Measurements from ENCODE around the gene FSTL5.

Gene FSTL5

GRCh38 chr4:161657616-161658015 is 506.2 kb downstream of the FSTL5 start:
- Histone ChIP-seq H3K4me3 (ENCODE audit: low read length in 2 of 2) (no peak overlapping the region), H3K4me2 (ENCODE audit: insufficient read depth, low read length, poor library complexity, severe bottlenecking) (no peak overlapping the region), H2BK12ac (ENCODE audit: low read length) (no peak overlapping the region), H2AFZ (ENCODE audit: low read length) (no peak overlapping the region), H4K91ac (ENCODE audit: low read depth, low read length, poor library complexity) (no peak overlapping the region), H2BK5ac (ENCODE audit: low read length) (no peak overlapping the region), H3K27me3 (ENCODE audit: control insufficient read depth in 3 of 3, insufficient read depth in 3 of 3, low read depth in 1 of 3, low read length in 3 of 3) (no peaks in the 10 kb centered on the region), H4K8ac (ENCODE audit: low read depth, low read length) (no peak overlapping the region), H2BK15ac (ENCODE audit: low read length) (no peak overlapping the region), H3K9ac (ENCODE audit: low read depth, low read length, poor library complexity) (no peak overlapping the region), H3K18ac (ENCODE audit: low read length) (no peak overlapping the region), H3K4ac (ENCODE audit: low read length) (no peak overlapping the region), H2AK5ac (ENCODE audit: low read depth, low read length) (no peak overlapping the region), H3K27ac (replicated peaks; ENCODE audit: low read length) (no peak overlapping the region), H3K9me3 (replicated peaks in 1 of 2; ENCODE audit: control insufficient read depth in 2 of 2, insufficient read depth in 1 of 2, low read depth in 1 of 2, low read length in 2 of 2) (no peaks in the 10 kb centered on the region), H3K36me3 (replicated peaks in 1 of 2; ENCODE audit: control insufficient read depth in 2 of 2, insufficient read depth in 2 of 2, low read length in 2 of 2) (no peaks in the 10 kb centered on the region), H3K23ac (ENCODE audit: low read depth, low read length, poor library complexity) (no peak overlapping the region), H3K14ac (ENCODE audit: low read length) (no peak overlapping the region), H3K4me1 (ENCODE audit: control insufficient read depth in 2 of 2, insufficient read depth in 1 of 2, low read depth in 1 of 2, low read length in 2 of 2) (no peaks in the 10 kb centered on the region), H3K79me1 (ENCODE audit: low read depth, low read length) (no peaks in the 10 kb centered on the region), H2BK120ac (ENCODE audit: low read depth, low read length) (no peak overlapping the region)
- DNase-seq (ENCODE audit: low spot score), result no peak
- no CpG with 5 or more reads among the region's 3 CpGs for WGBS, 2 donors (ENCODE audit: extremely low coverage in 2 of 2, insufficient read length in 2 of 2, insufficient replicate concordance in 1 of 2)

GRCh38 chr4:161656594-161656993 is 507.2 kb downstream of the FSTL5 start:
- WGBS, 2 donors (ENCODE audit: extremely low coverage in 2 of 2, insufficient read length in 2 of 2, insufficient replicate concordance in 1 of 2), result no CpG with 5 or more reads among the region's 3 CpGs
- Histone ChIP-seq H2BK15ac (ENCODE audit: low read length) (no peak overlapping the region), H2AK5ac (ENCODE audit: low read depth, low read length) (no peak overlapping the region), H3K9ac (ENCODE audit: low read depth, low read length, poor library complexity) (no peak overlapping the region), H3K23ac (ENCODE audit: low read depth, low read length, poor library complexity) (no peak overlapping the region), H4K8ac (ENCODE audit: low read depth, low read length) (no peak overlapping the region), H3K4me1 (ENCODE audit: control insufficient read depth in 2 of 2, insufficient read depth in 1 of 2, low read depth in 1 of 2, low read length in 2 of 2) (no peaks in the 10 kb centered on the region), H3K18ac (ENCODE audit: low read length) (no peak overlapping the region), H3K4ac (ENCODE audit: low read length) (no peak overlapping the region), H2BK12ac (ENCODE audit: low read length) (no peak overlapping the region), H3K9me3 (replicated peaks in 1 of 2; ENCODE audit: control insufficient read depth in 2 of 2, insufficient read depth in 1 of 2, low read depth in 1 of 2, low read length in 2 of 2) (no peaks in the 10 kb centered on the region), H2BK120ac (ENCODE audit: low read depth, low read length) (no peak overlapping the region), H3K4me3 (ENCODE audit: low read length in 2 of 2) (no peak overlapping the region), H3K27me3 (ENCODE audit: control insufficient read depth in 3 of 3, insufficient read depth in 3 of 3, low read depth in 1 of 3, low read length in 3 of 3) (no peaks in the 10 kb centered on the region), H3K36me3 (replicated peaks in 1 of 2; ENCODE audit: control insufficient read depth in 2 of 2, insufficient read depth in 2 of 2, low read length in 2 of 2) (no peaks in the 10 kb centered on the region), H3K27ac (replicated peaks; ENCODE audit: low read length) (no peak overlapping the region), H2AFZ (ENCODE audit: low read length) (no peak overlapping the region), H3K4me2 (ENCODE audit: insufficient read depth, low read length, poor library complexity, severe bottlenecking) (no peak overlapping the region), H4K91ac (ENCODE audit: low read depth, low read length, poor library complexity) (no peak overlapping the region), H3K79me1 (ENCODE audit: low read depth, low read length) (no peaks in the 10 kb centered on the region), H3K14ac (ENCODE audit: low read length) (no peak overlapping the region), H2BK5ac (ENCODE audit: low read length) (no peak overlapping the region)
- DNase-seq (ENCODE audit: low spot score), result no peak

DNA sequence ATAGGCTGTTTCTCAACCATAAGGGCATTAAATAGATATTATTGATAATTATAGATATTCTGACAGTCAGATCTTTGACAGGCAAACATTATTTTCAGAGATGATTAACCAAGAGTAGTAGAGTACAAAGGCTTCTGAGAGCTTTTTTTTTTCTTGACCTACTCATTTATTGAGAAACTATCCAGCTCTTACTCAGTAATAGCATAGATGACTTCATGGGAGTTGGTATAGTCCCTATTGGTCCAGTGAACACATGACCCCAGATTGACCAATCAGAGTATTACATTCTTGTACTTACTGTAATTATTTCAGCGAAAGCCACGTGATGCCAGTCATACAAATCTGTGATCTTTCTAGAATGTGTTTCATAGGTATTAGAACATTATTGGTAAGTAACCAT is 508.7 kb downstream of the FSTL5 start:
- H3K4ac ChIP-seq (ENCODE audit: low read length), result no peak overlapping the region
- no peak overlapping the region for H2BK120ac ChIP-seq (ENCODE audit: low read depth, low read length)
- no peak overlapping the region for H4K91ac ChIP-seq (ENCODE audit: low read depth, low read length, poor library complexity)
- H2AK5ac ChIP-seq (ENCODE audit: low read depth, low read length), result no peak overlapping the region
- no peak overlapping the region for H2BK15ac ChIP-seq (ENCODE audit: low read length)
- no peak overlapping the region for H3K18ac ChIP-seq (ENCODE audit: low read length)
- H3K4me1 ChIP-seq (ENCODE audit: control insufficient read depth in 2 of 2, insufficient read depth in 1 of 2, low read depth in 1 of 2, low read length in 2 of 2), result no peaks in the 10 kb centered on the region
- no peak overlapping the region for H2AFZ ChIP-seq (ENCODE audit: low read length)
- H2BK12ac ChIP-seq (ENCODE audit: low read length), result no peak overlapping the region
- no peak for DNase-seq (ENCODE audit: low spot score)
- no CpG with 5 or more reads among the region's 2 CpGs for WGBS, 2 donors (ENCODE audit: extremely low coverage in 2 of 2, insufficient read length in 2 of 2, insufficient replicate concordance in 1 of 2)
- no peak overlapping the region for H3K9ac ChIP-seq (ENCODE audit: low read depth, low read length, poor library complexity)
- H3K27me3 ChIP-seq (ENCODE audit: control insufficient read depth in 3 of 3, insufficient read depth in 3 of 3, low read depth in 1 of 3, low read length in 3 of 3), result no peaks in the 10 kb centered on the region
- no peak overlapping the region for H3K23ac ChIP-seq (ENCODE audit: low read depth, low read length, poor library complexity)
- no peak overlapping the region for H3K4me2 ChIP-seq (ENCODE audit: insufficient read depth, low read length, poor library complexity, severe bottlenecking)
- no peak overlapping the region for H4K8ac ChIP-seq (ENCODE audit: low read depth, low read length)
- H3K27ac ChIP-seq (replicated peaks; ENCODE audit: low read length), result no peak overlapping the region
- H2BK5ac ChIP-seq (ENCODE audit: low read length), result no peak overlapping the region
- no peaks in the 10 kb centered on the region for H3K36me3 ChIP-seq (replicated peaks in 1 of 2; ENCODE audit: control insufficient read depth in 2 of 2, insufficient read depth in 2 of 2, low read length in 2 of 2)
- no peak overlapping the region for H3K14ac ChIP-seq (ENCODE audit: low read length)
- H3K79me1 ChIP-seq (ENCODE audit: low read depth, low read length), result no peaks in the 10 kb centered on the region
- H3K4me3 ChIP-seq (ENCODE audit: low read length in 2 of 2), result no peak overlapping the region
- no peaks in the 10 kb centered on the region for H3K9me3 ChIP-seq (replicated peaks in 1 of 2; ENCODE audit: control insufficient read depth in 2 of 2, insufficient read depth in 1 of 2, low read depth in 1 of 2, low read length in 2 of 2)

- no peak overlapping the region for H4K91ac ChIP-seq (ENCODE audit: low read depth, low read length, poor library complexity)
- no CpG with 5 or more reads among the region's 1 CpG for WGBS, 2 donors (ENCODE audit: extremely low coverage in 2 of 2, insufficient read length in 2 of 2, insufficient replicate concordance in 1 of 2)
- no peak overlapping the region for H4K8ac ChIP-seq (ENCODE audit: low read depth, low read length)
- H3K4me2 ChIP-seq (ENCODE audit: insufficient read depth, low read length, poor library complexity, severe bottlenecking), result no peak overlapping the region
- H2BK12ac ChIP-seq (ENCODE audit: low read length), result no peak overlapping the region
- H3K4me3 ChIP-seq (ENCODE audit: low read length in 2 of 2), result no peak overlapping the region
- H3K4me1 ChIP-seq (ENCODE audit: control insufficient read depth in 2 of 2, insufficient read depth in 1 of 2, low read depth in 1 of 2, low read length in 2 of 2), result no peaks in the 10 kb centered on the region
- no peak overlapping the region for H2BK5ac ChIP-seq (ENCODE audit: low read length)
- H3K27me3 ChIP-seq (ENCODE audit: control insufficient read depth in 3 of 3, insufficient read depth in 3 of 3, low read depth in 1 of 3, low read length in 3 of 3), result no peaks in the 10 kb centered on the region
- no peak for DNase-seq (ENCODE audit: low spot score)
- no peak overlapping the region for H3K23ac ChIP-seq (ENCODE audit: low read depth, low read length, poor library complexity)
- H3K79me1 ChIP-seq (ENCODE audit: low read depth, low read length), result no peaks in the 10 kb centered on the region
- H3K9me3 ChIP-seq (replicated peaks in 1 of 2; ENCODE audit: control insufficient read depth in 2 of 2, insufficient read depth in 1 of 2, low read depth in 1 of 2, low read length in 2 of 2), result no peaks in the 10 kb centered on the region
- H3K14ac ChIP-seq (ENCODE audit: low read length), result no peak overlapping the region
- no peak overlapping the region for H2BK120ac ChIP-seq (ENCODE audit: low read depth, low read length)
- no peak overlapping the region for H3K27ac ChIP-seq (replicated peaks; ENCODE audit: low read length)
- H2BK15ac ChIP-seq (ENCODE audit: low read length), result no peak overlapping the region
- no peak overlapping the region for H2AK5ac ChIP-seq (ENCODE audit: low read depth, low read length)
- no peak overlapping the region for H3K18ac ChIP-seq (ENCODE audit: low read length)
- no peak overlapping the region for H3K9ac ChIP-seq (ENCODE audit: low read depth, low read length, poor library complexity)
- H3K4ac ChIP-seq (ENCODE audit: low read length), result no peak overlapping the region
- H2AFZ ChIP-seq (ENCODE audit: low read length), result no peak overlapping the region
- H3K36me3 ChIP-seq (replicated peaks in 1 of 2; ENCODE audit: control insufficient read depth in 2 of 2, insufficient read depth in 2 of 2, low read length in 2 of 2), result no peaks in the 10 kb centered on the region
These were observed 510.1 kb downstream of the FSTL5 start for GRCh38 chr4:161653697-161654096.

Data from neuronal stem cell (in vitro differentiated cells).